OCI-LY1 (cell line): ENCODE data around the gene PUM2.

ENCODE experiments used
- H2AFZ ChIP-seq: fragments of 200-600 bp; sonication (generic), shearing (Covaris generic); 2 replicates; pipeline ENCODE4 v1.6.0; 2014; ENCODE audit warnings: antibody characterized with exemption, mild to moderate bottlenecking, low read length
- H3F3A ChIP-seq: fragments of 200-600 bp; sonication (generic), shearing (Covaris generic); 2 replicates; pipeline ENCODE4 v1.6.0; 2014; ENCODE audit warnings: mild to moderate bottlenecking, antibody characterized with exemption, low read length, moderate library complexity; ENCODE audit not compliant: insufficient read depth
- H3K27ac ChIP-seq: fragments of 200-600 bp; sonication (generic); 2 replicates; pipeline ENCODE4 v1.5.1; 2014; ENCODE audit warnings: low read length, mixed run types, mild to moderate bottlenecking, low read depth; ENCODE audit not compliant: poor library complexity, severe bottlenecking
- H3K27me3 ChIP-seq: fragments of 200-600 bp; sonication (generic); 2 replicates; pipeline ENCODE4 v1.6.0; 2014; ENCODE audit warnings: antibody characterized with exemption, mild to moderate bottlenecking, low read length, moderate library complexity; ENCODE audit not compliant: insufficient read depth
- H3K36me3 ChIP-seq: fragments of 200-600 bp; sonication (generic); 2 replicates; pipeline ENCODE4 v1.6.1; 2014; ENCODE audit warnings: mild to moderate bottlenecking, antibody characterized with exemption, low read length, moderate library complexity, mixed read lengths; ENCODE audit not compliant: insufficient read depth
- H3K4me1 ChIP-seq: fragments of 200-600 bp; sonication (generic); 2 replicates; pipeline ENCODE4 v1.5.1; 2014; ENCODE audit warnings: mild to moderate bottlenecking, low read length, moderate library complexity; ENCODE audit not compliant: insufficient read depth, severe bottlenecking
- H3K4me2 ChIP-seq: fragments of 200-600 bp; sonication (generic), shearing (Covaris generic); 2 replicates; pipeline ENCODE4 v1.6.1; 2014; ENCODE audit warnings: low read length
- H3K4me3 ChIP-seq: fragments of 200-600 bp; sonication (generic); 2 replicates; pipeline ENCODE4 v1.5.1; 2014; ENCODE audit warnings: low read length, low read depth, mild to moderate bottlenecking, mixed read lengths; ENCODE audit not compliant: poor library complexity, severe bottlenecking
- H3K79me2 ChIP-seq: fragments of 200-600 bp; shearing (Covaris generic); 2 replicates; pipeline ENCODE4 v1.6.1; 2016; ENCODE audit warnings: mixed run types, low read length, mixed read lengths; ENCODE audit not compliant: insufficient read depth
- H3K9ac ChIP-seq: fragments of 200-600 bp; sonication (generic), shearing (Covaris generic); 2 replicates; pipeline ENCODE4 v1.6.1; 2014; ENCODE audit warnings: mild to moderate bottlenecking, low read length, mixed read lengths
- H3K9me2 ChIP-seq: fragments of 200-600 bp; sonication (generic), shearing (Covaris generic); 2 replicates; pipeline ENCODE4 v1.6.1; 2014; ENCODE audit warnings: low read depth, mild to moderate bottlenecking, low read length, mixed read lengths
- H3K9me3 ChIP-seq: fragments of 200-600 bp; shearing (Covaris generic); 2 replicates; pipeline ENCODE4 v1.6.1; 2014; ENCODE audit warnings: low read length, mixed read lengths
- H4K20me1 ChIP-seq: fragments of 200-600 bp; sonication (generic), shearing (Covaris generic); 2 replicates; pipeline ENCODE4 v1.6.0; 2016; ENCODE audit warnings: mild to moderate bottlenecking, low read length; ENCODE audit not compliant: insufficient read depth
- EZH2 ChIP-seq: fragments of 200-600 bp; sonication (generic), shearing (Covaris generic); IDR thresholded peaks from 2 replicates; pipeline ENCODE4 v1.8.0; 2017; ENCODE audit warnings: borderline replicate concordance, mixed run types, mild to moderate bottlenecking, antibody characterized with exemption, low read length, moderate library complexity, mixed read lengths
- TF ChIP-seq, protein P1 (sequence below): fragments of 200-600 bp; sonication (generic), shearing (Covaris generic); IDR thresholded peaks from 2 replicates; pipeline ENCODE4 v1.5.1; 2017; ENCODE audit warnings: mild to moderate bottlenecking, antibody characterized with exemption, low read length, moderate library complexity, mixed read lengths

PUM2 gene

DNA sequence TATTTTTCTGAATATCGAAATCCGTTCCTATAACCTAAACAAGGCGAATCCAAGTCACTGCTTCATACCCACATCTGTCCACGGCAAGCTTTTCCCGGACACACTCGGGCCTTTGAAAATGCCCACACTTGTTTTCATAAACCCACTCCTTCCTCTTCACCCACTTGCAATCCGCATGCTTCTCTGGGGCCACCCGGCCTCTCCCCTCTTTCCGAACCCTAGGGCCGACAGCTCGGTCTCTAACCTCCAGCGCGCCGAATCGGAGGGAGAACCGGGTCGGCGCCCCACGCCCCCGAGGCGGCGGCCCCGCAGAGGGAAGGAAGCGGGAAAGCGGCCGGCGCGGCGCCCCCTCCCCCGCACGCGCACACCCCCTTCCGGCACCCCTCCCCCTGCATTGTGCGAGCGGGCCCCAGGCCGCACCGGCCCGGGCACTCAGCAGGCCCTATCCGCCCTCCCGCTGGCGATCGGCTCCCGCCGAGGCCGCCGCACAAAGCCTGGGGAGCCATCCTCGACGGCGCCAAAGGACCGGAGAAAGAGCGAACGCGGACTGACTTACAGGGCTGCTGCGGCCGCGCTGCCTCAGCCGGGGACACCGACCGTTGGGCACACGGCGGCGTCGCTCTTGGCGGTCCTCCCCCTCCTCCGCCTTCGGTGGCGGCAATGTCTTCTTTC lies 467 bp downstream of the PUM2 start:
- H3K4me2 ChIP-seq, result peak overlapping the region; percentile 91
- H3K9me2 ChIP-seq, result no peaks in the 10 kb centered on the region
- H3K36me3 ChIP-seq, result peaks cover 31% of the 10 kb centered on the region
- H2AFZ ChIP-seq, result no peak overlapping the region
- peak overlapping the region; percentile 99 for H3K9ac ChIP-seq
- TF ChIP-seq, protein P1, sequence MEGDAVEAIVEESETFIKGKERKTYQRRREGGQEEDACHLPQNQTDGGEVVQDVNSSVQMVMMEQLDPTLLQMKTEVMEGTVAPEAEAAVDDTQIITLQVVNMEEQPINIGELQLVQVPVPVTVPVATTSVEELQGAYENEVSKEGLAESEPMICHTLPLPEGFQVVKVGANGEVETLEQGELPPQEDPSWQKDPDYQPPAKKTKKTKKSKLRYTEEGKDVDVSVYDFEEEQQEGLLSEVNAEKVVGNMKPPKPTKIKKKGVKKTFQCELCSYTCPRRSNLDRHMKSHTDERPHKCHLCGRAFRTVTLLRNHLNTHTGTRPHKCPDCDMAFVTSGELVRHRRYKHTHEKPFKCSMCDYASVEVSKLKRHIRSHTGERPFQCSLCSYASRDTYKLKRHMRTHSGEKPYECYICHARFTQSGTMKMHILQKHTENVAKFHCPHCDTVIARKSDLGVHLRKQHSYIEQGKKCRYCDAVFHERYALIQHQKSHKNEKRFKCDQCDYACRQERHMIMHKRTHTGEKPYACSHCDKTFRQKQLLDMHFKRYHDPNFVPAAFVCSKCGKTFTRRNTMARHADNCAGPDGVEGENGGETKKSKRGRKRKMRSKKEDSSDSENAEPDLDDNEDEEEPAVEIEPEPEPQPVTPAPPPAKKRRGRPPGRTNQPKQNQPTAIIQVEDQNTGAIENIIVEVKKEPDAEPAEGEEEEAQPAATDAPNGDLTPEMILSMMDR, result no peak
- no peak for TF ChIP-seq EZH2
- no peaks in the 10 kb centered on the region for H3K9me3 ChIP-seq
- H3K27me3 ChIP-seq, result no peaks in the 10 kb centered on the region
- H3K79me2 ChIP-seq, result peaks cover 49% of the 10 kb centered on the region
- peaks cover 6% of the 10 kb centered on the region; the same call in 1 of the 2 replicates for H4K20me1 ChIP-seq
- H3F3A ChIP-seq, result no peaks in the 10 kb centered on the region
- H3K27ac ChIP-seq, result peak overlapping the region; percentile 88
- peak overlapping the region; percentile 85 for H3K4me3 ChIP-seq
- peaks cover 45% of the 10 kb centered on the region for H3K4me1 ChIP-seq

DNA sequence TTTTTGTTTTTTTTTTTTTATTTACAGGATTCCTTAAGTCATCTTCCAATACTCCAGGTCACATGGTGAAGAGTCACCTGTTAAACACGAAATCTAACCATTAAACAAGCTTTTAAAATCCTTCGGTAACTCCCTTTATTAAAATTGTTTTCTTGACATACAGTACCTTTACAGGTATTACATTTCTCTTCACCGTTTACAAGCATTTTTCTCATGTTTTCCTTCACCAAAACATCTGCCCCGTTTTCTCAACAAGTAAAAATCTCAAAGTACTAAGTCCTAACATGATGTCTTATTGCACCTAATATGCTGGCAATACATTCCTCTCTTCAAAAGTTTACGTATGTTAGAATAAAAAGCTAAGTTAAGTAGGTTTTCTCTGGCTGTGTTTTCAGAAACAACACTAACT lies 1.1 kb downstream of the PUM2 start:
- Histone ChIP-seq H4K20me1 (peaks cover 6% of the 10 kb centered on the region; the same call in 1 of the 2 replicates), H3K27ac (peak overlapping the region; percentile 88), H3K27me3 (no peaks in the 10 kb centered on the region), H3F3A (no peaks in the 10 kb centered on the region), H3K79me2 (peaks cover 56% of the 10 kb centered on the region), H2AFZ (no peak overlapping the region), H3K4me2 (peak overlapping the region; percentile 91), H3K4me1 (peaks cover 45% of the 10 kb centered on the region), H3K36me3 (peaks cover 34% of the 10 kb centered on the region), H3K4me3 (peak overlapping the region; percentile 85), H3K9me2 (no peaks in the 10 kb centered on the region), H3K9ac (peak overlapping the region; percentile 99), H3K9me3 (no peaks in the 10 kb centered on the region)
- TF ChIP-seq, protein P1, result no peak
- no peak for TF ChIP-seq EZH2

DNA sequence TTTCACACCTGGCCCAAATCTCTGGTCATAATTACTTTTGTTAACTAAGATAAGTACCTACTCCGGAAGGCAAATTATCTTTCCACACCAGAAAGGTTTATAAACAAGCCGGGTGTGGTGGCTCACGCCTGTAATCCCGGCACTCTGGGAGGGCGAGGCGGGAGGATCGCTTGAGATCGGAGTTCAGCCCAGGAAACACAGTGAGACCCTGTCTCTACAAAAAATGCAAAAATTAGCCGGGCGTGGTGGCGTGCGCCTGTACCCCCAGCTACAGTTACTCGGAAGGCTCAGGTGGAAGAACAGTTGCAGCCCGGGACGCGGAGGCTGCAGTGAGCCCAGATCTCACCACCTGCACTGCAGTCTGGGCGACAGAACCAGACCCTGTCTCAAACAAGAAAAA lies 2.1 kb downstream of the PUM2 start:
- Histone ChIP-seq H4K20me1 (peaks cover 6% of the 10 kb centered on the region; the same call in 1 of the 2 replicates), H3K4me3 (peak overlapping the region; percentile 85), H3K27ac (peak overlapping the region; percentile 88), H3K4me1 (peaks cover 47% of the 10 kb centered on the region), H2AFZ (no peak overlapping the region), H3K9me2 (no peaks in the 10 kb centered on the region), H3F3A (no peaks in the 10 kb centered on the region), H3K27me3 (no peaks in the 10 kb centered on the region), H3K36me3 (peaks cover 34% of the 10 kb centered on the region), H3K4me2 (peak overlapping the region; percentile 91), H3K9ac (peak overlapping the region; percentile 99), H3K9me3 (no peaks in the 10 kb centered on the region), H3K79me2 (peaks cover 66% of the 10 kb centered on the region)
- TF ChIP-seq, protein P1, result no peak
- TF ChIP-seq EZH2, result no peak
